GDM1 (cell line): Measurements from ENCODE around the gene PIP5K1C.
"Not testable (repeated sequence)": the region's sequence is repeated elsewhere in the genome, so short reads cannot be mapped to it uniquely, and the experiment has no call there.

ENCODE experiments used
- DNase-seq: peaks from one replicate; lab custom pipeline; 2025; lab: John Stamatoyannopoulos, UW

Gene PIP5K1C

GRCh38 chr19:3586707-3587346 is 113.4 kb downstream of the PIP5K1C start:
- no peak for DNase-seq

- peak; percentile 30 for DNase-seq
Measured at GRCh38 chr19:3586127-3586626, 114.1 kb downstream of the PIP5K1C start.

DNA sequence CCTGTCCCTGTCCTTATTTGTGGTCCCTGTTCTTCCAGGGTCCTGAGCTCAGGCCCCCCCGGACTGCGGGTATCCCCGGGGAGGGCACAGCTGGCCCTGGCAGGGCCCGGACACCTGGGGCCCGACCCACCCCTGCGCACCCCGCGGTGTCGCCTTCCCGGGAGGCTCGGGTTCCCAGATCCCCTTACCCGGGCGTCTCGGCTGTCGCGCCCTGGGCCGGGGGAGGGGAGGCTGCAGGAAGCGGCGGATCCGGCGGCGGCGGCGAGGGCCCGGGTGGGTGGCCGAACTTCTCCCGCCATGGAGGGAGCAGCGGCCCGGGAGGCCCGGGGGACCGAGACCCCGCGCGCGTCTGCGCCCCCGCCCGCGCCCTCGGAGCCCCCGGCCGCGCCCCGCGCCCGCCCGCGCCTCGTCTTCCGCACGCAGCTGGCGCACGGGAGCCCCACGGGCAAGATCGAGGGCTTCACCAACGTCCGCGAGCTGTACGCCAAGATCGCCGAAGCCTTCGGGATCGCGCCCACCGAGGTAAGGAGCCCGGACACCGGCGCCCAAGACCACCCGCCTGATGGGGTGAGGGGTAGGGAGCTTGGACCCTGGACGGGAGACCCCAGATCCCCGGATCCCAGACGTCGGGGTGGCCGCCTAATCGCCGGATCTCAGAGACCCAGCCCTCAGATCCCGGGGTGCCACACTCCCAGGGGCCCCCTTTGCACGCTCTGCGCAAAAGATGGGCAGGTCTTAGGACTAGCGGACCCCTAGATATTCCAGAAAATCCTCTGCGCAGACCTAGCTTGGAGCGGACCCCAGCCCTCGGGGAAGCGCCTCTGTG is 114.8 kb downstream of the PIP5K1C start, which contains the start of gene GIPC3:
GIPC3 (plus strand) TSS at position 178 of the 826 bp plus-strand sequence; CDS start at position 298, 120 bp downstream.
- DNase-seq: peak; percentile 21

DNA sequence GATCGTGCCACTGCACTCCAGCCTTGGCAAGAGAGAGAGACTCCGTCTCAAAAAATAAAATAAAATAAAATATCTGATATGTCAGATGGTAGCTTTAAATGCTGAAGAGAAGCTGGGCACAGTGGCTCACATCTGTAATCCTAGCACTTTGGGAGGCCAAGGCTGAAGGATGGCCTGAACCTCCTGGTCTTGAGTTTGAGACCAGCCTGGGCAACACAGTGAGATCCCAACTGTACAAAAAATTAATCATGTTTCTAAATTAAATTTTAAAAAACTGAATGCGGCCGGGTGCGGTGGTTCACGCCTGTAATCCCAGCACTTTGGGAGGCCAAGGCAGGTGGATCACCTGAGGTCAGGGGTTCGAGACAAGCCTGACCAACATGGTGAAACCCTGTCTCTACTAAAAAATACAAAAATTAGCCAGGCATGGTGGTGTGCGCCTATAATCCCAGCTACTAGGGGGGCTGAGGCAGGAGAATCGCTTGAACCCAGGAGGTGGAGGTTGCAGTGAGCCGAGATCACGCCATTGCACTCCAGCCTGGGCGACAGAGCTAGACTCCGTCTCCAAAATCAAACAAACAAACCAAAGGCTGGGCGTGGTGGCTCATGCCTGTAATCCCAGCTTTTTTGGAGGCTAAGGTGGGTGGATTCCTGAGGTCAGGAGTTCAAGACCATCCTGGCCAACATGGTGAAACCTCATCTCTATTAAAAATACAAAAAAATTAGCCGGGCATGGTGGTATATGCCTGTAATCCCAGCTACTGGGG is 116.0 kb downstream of the PIP5K1C start:
- DNase-seq: not testable (repeated sequence)

- not testable (repeated sequence) for DNase-seq
Measured at GRCh38 chr19:3581792-3582191, 118.5 kb downstream of the PIP5K1C start.
